GM18861 (cell line): ENCODE data around the gene TCEANC2.
"Not testable (repeated sequence)": the region's sequence is repeated elsewhere in the genome, so short reads cannot be mapped to it uniquely, and the experiment has no call there.

Experiments
- ATAC-seq: cut with Tn5 transposase; IDR thresholded peaks from one replicate; pipeline ENCODE4 v1.9.1; 2021; ENCODE audit not compliant: unreplicated experiment

TCEANC2 gene

DNA sequence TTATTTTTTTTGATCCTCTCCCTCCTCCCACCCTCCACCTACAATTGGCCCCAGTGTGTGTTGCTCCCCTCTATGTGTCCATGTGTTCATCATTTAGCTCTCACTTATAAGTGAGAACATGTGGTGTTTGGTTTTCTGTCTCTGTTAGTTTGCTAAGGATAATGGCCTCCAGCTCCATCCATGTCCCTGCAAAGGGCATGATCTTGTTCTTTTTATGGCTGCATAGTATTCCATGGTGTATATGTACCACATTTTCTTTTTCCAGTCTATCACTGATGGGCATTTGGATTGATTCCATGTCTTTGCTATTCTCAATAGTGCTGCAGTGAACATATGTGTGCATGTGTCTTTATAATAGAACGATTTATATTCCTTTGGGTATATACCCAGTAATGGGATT is 28.6 kb upstream of the TCEANC2 start:
- ATAC-seq = not testable (repeated sequence)

DNA sequence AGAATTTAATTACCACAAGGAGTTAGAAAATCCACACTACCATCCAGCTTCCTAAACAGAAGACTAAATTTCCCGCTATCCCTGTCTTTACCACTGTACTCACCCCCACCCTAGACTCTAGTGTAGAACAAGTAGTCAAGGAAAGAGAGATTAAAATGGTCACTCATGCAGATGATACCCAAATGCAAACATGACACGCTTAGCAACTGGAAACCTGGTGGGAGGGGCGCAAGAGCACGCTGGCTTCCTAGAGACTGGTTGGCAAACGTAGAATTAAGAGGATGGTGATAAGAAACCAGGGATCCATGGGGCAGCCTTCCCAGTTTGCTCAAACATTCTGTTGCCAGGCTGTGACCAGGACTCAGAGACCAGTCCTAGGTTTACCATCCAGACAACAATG is 25.6 kb upstream of the TCEANC2 start:
- ATAC-seq = no peak

GRCh38 chr1:54028306-54029251 is 24.8 kb upstream of the TCEANC2 start:
- no peak for ATAC-seq

GRCh38 chr1:54037476-54037875 is 15.9 kb upstream of the TCEANC2 start:
- ATAC-seq = no peak

- no peak for ATAC-seq
Observed at GRCh38 chr1:54041806-54042205, 11.6 kb upstream of the TCEANC2 start.

DNA sequence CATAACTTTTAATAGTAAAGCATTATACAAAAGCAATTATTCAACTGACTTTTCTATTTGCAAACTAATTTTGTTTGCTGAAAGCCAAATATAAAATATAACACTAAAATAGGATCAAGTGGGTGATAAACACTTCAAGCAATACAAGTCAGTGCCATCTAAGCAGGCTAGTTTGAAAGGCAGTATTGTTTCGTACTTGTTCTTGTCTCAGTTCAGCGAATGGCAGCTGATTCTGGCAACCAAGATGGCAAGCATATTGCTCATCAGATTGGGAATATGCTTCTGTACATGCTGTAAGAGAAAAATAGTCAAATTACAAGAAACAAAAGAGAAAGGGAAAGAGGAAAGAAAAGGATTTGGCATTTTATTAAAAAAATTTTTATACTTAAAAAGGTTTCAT is 7.9 kb upstream of the TCEANC2 start:
- ATAC-seq = no peak

GRCh38 chr1:54046671-54047383 is 6.6 kb upstream of the TCEANC2 start:
- no peak for ATAC-seq

DNA sequence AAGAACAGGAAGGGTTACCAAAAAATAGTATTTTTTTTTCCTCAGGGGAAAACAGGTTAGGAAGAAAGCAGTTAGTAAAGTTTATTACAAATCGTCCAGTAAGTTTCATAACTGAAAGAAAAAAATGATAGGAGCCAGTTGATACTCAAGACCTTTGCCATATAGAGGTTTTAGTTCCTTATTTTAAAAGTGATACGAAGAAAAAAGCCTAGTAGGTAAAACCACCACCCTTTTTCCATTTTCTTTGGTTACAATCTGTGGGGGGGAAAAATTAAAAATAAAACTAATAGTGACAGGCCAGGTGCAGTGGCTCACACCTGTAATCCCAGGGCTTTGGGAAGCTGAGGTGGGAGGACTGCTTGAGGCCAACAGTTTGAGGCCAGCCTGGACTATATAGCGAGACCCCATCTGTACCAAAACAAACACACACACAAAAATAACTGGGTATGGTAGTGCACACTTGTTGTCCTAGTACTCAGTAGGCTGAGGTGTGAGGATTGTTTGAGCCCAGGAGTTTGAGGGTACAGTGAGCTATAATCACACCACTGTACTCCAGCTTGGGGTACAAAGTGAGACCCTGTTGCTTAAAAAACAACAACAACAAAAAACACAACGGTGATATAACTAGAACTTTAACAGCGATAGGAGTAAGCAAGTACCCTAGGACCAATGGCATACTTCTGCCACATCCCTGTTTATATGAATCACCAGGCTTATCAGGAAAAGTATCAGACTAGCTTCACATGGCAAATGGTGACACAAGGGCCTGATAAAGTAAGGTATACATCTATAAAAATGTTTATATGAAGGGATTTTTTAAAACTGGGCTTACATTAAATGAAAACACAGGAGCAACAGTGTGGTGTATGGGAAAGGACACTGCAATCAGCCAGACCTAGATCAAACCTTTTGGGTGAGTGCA is 5.8 kb upstream of the TCEANC2 start:
- ATAC-seq = no peak

DNA sequence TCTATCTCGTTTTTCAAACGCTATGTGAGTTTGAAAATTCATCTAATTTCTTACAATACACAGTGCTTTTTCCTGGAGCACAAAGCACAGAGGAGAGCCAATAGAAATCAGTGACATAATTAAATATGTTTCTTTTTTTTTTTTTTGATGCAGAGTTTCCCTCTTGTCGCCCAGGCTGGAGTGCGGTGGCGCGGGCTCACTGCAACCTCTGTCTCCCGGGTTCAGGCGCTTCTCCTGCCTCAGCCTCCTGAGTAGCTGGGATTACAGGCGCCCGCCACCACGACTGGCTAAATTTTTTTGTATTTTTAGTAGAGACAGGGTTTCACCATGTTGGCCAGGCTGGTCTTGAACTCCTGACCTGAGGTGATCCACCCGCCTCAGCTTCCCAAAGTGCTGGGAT is 3.0 kb upstream of the TCEANC2 start:
- not testable (repeated sequence) for ATAC-seq

GRCh38 chr1:54051933-54052430 is 1.4 kb upstream of the TCEANC2 start:
- no peak for ATAC-seq

- ATAC-seq = no peak
Observed at GRCh38 chr1:54052431-54052933, 926 bp upstream of the TCEANC2 start.

GRCh38 chr1:54053745-54054437 is 483 bp downstream of the TCEANC2 start:
- ATAC-seq = no peak

DNA sequence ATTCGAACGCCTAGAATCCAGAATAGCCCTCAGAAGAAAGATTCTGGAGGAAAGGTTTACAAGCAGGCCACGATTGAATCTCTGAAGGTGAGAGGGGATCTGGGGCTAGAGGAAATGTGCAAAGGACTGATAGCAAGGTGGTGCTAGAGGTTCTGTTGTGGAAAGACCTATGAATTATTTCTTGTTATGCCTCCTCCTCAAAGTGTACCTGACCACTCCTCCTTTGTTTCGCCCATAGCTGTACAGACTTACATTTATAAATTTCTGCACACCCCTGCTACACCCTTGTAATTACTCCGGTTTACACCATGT is 986 bp downstream of the TCEANC2 start:
- ATAC-seq = no peak

DNA sequence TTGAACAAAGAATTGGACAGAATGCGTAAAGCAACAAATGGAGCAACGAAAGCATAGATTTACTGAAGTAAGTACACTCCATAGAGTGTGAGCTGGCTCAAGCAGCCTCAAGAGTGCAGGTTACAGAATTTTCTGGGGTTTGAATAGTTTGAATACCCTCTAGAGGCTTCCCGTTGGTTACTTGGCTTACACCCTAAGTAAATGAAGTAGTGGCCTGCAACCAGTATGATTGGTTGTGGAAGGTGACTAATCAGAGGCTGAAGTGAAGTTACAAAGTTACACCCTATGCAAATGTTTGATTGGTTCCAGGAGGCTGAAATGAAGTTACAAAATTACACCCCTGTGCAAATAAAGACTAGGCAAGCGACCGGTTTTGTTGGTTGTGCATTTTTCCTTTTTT is 10.9 kb downstream of the TCEANC2 start:
- no peak for ATAC-seq

- no peak for ATAC-seq
Observed at GRCh38 chr1:54069791-54070170, 16.4 kb downstream of the TCEANC2 start.

GRCh38 chr1:54070171-54070837 is 16.9 kb downstream of the TCEANC2 start:
- peak; percentile 77 for ATAC-seq

DNA sequence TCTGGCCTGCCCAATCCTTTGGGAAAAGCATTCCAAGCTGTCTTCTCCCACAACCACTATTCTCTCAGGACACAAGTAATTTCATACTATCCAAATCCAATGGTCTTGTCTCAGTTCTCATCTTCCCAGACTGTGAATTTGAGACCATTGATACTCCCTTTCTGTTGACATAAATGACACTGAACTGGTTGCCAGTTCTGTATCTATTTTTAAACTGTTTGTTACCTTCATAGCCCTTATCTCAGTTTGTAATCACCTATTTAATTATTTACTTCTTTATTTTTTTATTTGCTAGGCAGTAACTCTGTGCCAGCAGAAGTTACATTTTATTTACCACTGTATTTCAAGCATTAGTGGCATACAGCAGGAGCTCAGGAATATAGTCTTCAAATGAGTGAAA is 24.0 kb downstream of the TCEANC2 start:
- ATAC-seq = no peak

DNA sequence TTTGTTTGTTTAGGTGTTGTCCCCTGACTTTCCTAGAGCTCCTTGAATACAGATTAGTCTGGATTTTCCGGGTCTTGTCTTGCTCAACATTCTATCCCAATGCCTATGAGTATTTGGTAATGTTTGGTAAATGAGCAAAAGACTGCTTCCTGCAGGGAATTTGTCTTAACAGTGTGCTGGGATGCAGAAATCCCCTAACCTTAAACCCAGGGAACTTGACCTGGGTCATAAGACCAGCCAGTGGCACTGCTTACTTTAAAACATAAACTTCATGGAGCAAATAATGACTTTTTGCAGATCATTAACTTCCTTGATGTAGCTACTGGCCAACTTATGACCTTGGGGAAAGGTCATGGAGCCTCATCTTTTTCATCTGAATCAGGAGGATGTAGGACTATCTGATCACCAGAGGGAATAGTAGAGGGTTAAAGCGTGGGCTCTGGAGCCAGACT is 27.2 kb downstream of the TCEANC2 start:
- no peak for ATAC-seq
